ENCODE results near the gene DNAL4.

The DNAL4 gene

DNA sequence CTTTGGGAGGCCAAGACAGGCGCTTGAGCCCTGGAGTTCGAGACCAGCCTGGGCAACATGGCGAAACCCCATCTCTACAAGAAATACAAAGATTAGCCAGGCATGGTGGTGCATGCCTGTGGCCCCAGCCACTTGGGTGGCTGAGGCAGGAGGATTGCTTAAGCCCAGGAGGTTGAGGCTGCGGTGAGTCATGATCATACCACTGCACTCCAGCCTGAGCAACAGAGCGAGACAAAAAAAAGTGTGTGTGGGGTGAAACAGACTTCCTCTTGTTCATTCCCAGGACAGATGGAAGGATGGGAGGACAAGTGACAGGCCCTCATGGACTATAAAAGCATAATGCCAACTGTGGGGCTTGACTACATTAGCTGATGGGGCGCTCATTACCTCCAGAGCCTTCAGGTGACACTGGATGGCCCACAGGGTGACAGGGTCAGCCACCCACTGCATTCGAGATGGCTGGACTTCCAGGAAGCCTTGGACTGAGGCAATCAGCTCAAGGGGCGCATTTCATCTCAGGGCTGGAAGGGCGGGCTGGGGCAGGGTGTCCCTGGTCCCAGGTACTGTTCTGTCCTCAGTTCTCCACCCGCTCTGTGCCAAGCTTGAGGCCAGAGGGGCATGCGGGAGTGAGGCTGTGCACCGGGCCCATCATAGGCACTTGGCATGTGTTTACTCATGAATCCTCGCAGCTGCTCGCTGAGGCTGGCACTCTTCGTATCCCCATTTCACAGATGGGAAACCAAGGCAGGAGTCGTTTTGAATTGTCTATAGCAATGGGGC, 37.4 kb upstream of the DNAL4 start:
- DNase-seq = no peak
- no peak for TF ChIP-seq GATA1 (IDR thresholded peaks at IDR 0.05; ENCODE audit: low read depth, low read length)

DNA sequence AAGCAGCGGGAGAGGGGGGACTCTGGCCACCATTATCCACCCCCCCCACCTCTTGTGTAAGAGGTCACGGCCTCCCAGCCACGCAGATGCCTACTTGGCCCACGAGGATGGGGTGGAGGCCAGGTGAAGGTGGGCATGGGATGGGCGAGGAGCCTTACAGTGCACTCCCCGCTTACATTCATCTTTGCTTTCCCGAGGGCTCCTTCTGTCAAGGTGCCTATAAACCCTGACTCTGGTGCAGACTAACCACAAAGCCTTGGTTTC, 36.8 kb upstream of the DNAL4 start:
- TF ChIP-seq POLR2A (IDR thresholded peaks at IDR 0.05; ENCODE audit: low read length) = no peak
- TF ChIP-seq GATA1 (IDR thresholded peaks at IDR 0.05; ENCODE audit: low read depth, low read length) = no peak
- DNase-seq = no peak

DNA sequence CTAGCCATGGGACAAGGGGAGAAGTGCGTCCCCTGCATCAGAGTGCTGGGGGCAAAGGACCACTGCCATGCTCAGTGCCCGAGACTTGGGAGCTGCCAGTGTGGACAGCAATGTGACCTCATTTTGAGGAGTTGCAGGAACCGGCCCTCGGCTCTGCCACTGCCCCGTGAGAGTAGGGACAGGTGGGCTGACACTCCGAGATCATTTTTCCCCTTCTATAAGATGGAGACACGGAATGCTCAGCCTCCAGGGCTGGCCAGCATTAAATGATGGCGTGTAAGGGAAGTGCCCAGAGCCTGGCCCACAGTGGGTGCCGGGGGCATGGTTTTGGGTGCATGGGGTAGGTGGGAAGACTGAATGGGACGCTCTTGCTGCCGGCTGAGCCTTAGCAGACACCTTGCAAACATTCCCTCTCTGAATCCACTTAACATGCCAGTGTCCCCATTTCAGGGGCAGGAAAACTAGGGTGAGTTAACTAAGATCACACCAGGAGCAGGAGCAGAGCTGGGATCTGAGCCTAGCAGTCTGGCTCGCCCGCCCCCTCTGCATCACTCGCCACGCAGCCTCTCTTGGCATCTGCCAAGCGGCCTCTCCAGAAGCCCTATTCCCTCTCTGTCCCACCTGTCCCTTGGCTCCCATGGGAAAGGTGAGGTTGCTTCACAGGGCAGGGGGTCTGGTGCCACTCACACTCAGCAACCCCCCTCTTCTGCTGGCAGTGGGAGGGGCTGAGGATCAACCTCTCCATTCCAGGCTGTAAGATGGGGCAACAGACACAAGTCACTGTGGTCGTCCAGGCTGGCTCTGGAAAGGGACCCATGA, 36.3 kb upstream of the DNAL4 start:
- TF ChIP-seq POLR2A (IDR thresholded peaks at IDR 0.05; ENCODE audit: low read length) (no peak), GATA1 (IDR thresholded peaks at IDR 0.05; ENCODE audit: low read depth, low read length) (no peak)
- DNase-seq = no peak

DNA sequence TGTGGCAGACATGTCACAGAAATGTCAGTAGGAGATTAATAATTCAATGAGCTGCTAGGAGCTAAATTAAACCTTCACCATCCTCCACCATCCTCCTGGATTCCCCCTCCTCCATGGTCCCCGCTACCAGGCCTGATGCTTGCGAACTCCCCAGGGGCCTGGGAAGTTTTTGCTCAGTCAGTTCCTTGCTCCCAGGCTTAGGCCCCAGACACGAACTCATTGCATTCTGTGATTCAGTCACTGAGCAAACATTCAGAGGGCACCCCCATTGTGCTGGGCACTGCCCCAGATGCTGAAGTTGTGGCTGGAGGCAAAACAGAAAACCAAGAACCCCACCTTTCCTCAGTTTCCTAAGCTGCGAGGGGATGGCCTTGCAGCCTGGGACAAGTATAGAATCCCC, 35.5 kb upstream of the DNAL4 start:
- TF ChIP-seq GATA1 (IDR thresholded peaks at IDR 0.05; ENCODE audit: low read depth, low read length) (no peak), POLR2A (IDR thresholded peaks at IDR 0.05; ENCODE audit: low read length) (no peak)
- DNase-seq = no peak

DNA sequence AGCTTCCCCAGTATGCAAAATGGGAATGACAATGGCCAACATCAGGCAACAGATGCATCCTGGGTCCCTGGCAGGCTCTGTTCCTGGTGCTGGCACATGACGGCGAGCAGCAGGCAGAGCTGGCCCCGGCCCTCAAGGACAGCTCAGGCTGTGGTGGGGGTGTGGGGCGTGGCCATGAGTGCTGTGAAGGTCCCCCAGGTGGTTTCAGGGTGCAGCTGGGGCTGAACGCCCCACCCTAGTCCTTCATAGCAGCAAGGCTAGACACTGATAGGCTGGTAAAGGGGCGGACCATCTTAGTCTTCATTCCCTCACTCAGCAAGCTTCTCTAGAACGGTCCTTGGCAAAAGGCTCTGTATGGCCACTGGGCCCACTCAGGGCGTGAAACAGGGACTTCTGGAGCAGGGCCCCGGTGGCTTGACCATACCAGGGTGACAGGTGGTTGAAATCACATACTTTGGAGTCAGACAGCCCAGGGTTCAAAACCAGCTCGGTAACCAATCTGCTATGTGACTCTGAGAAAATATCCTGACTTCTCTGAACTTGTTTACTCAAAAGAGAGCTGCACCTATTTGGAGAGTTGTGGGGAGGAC, 34.8 kb upstream of the DNAL4 start:
- TF ChIP-seq POLR2A (IDR thresholded peaks at IDR 0.05; ENCODE audit: low read length) = no peak
- no peak for TF ChIP-seq GATA1 (IDR thresholded peaks at IDR 0.05; ENCODE audit: low read depth, low read length)
- DNase-seq = no peak

DNA sequence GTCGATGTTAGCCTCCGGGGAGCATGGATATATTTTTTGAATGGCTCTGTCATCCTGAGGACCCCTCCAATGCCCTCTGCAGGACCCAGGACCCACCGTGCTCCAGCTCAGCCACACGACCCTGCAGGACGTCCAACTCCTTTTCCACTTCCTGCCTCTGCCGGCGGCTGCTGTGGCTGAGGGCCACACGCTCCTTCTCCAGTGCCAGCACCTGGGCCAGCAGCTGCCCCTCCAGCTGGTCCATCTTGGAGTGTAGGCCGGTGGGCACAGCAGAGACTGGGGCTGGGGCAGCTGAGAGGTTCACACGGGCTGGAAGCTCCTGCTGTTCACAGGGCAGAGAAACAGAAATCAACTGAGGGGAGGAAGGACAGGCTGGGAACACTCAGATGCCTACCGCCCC, 34.2 kb upstream of the DNAL4 start:
- DNase-seq = no peak
- TF ChIP-seq GATA1 (IDR thresholded peaks at IDR 0.05; ENCODE audit: low read depth, low read length) = no peak
- TF ChIP-seq POLR2A (IDR thresholded peaks at IDR 0.05; ENCODE audit: low read length) = no peak

DNA sequence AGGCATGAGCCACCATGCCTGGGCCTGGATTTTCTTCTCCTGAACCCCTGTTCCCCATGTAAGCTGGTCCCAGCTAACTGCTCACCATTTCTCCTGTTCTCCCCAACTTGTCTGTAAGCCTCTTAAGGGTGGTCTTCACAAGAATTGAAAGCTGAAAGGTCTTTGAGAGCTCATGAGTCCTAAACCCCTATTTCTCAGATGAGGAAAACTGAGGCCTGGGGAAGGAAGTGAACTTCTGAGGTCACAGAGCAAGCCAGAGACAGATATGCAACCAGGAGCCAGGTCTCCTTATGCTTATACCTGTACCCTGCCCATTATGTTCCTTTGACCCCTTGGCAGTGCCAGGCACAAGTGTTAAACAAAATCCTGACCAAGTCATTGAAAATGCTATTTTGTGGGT, 33.6 kb upstream of the DNAL4 start:
- no peak for DNase-seq
- TF ChIP-seq POLR2A (IDR thresholded peaks at IDR 0.05; ENCODE audit: low read length) = no peak
- no peak for TF ChIP-seq GATA1 (IDR thresholded peaks at IDR 0.05; ENCODE audit: low read depth, low read length)

DNA sequence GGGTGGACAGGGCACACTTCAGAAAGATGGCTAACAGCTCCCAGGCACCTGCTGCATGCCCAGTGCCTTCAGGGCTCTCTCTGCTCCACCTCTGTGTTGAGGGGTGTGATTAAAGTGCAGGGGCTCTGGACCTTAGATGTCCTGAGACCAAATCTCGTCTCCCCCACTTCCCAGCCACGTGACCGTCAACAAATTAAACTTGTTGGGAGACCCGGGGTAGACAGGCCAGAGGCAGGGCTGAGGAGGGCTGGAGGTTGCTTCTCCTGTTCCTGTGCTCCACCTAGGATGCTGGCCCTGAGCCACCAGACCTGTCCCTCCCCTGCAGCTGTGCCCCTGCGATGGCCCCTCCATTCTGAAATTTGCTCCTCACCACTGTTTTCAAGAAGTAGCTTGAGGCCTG, 32.9 kb upstream of the DNAL4 start:
- TF ChIP-seq POLR2A (IDR thresholded peaks at IDR 0.05; ENCODE audit: low read length) (no peak), GATA1 (IDR thresholded peaks at IDR 0.05; ENCODE audit: low read depth, low read length) (no peak)
- no peak for DNase-seq

DNA sequence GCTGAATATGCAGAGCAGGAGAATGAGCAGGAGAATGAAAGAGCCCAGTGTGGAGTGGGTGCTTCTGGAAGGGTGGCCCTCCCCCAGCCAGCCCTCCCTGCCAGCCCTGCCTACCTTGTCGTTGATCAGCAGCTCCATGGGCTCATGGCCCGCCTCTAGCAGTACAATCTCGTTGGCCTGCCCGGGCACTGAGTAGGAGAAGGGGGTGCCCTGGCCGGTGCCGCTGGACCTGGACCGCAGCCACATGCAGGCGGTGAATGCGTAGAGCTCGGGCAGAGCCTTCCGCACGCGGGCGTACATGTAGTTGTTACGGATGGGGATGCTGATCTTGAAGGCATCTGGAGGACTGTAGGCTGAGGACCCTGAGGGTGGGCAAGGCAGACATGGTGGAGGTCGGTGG, 32.4 kb upstream of the DNAL4 start:
- no peak for DNase-seq
- no peak for TF ChIP-seq POLR2A (IDR thresholded peaks at IDR 0.05; ENCODE audit: low read length)
- no peak for TF ChIP-seq GATA1 (IDR thresholded peaks at IDR 0.05; ENCODE audit: low read depth, low read length)

DNA sequence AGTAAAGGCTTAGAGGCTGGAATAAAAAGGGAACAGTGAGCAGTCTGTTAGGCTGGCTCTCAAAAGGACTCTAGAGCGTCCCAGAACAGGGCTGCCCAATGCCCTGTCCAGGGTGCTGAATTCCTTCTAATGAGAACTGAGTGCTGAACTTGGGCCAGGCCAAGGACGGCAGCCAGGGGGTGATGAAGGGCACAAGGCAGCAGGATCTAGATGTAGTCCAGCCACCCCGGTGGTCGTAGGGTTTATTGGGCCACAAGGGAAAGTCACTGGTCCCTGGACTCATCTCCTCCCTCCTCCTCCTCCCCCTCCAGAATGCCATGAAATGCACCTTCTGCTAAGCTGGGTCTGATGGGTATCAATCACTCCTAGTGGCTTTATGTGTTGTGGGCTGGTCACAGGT, 30.6 kb upstream of the DNAL4 start:
- peak; percentile 77 to 81 for DNase-seq
- no peak for TF ChIP-seq POLR2A (IDR thresholded peaks at IDR 0.05; ENCODE audit: low read length)
- no peak for TF ChIP-seq GATA1 (IDR thresholded peaks at IDR 0.05; ENCODE audit: low read depth, low read length)

DNA sequence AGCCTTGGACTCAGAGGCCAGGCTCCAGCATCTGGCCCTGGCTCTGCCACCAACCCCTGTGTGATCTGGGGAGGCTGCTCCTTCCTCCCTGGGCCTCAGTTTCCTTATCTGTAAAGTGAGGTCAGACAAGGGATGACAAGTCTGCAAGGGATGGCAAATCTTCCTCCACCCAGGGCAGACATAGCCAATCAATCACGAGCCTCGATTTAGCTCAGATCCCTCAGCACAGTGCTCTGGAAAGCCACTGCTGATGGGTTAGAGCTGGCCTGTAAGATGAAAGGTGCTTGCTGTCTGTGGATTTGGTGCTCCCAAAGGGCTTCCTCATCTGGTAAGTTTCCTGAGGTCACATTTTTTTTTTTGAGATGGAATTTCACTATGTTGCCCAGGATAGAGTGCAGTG, 29.7 kb upstream of the DNAL4 start:
- DNase-seq = no peak
- no peak for TF ChIP-seq GATA1 (IDR thresholded peaks at IDR 0.05; ENCODE audit: low read depth, low read length)
- no peak for TF ChIP-seq POLR2A (IDR thresholded peaks at IDR 0.05; ENCODE audit: low read length)

DNA sequence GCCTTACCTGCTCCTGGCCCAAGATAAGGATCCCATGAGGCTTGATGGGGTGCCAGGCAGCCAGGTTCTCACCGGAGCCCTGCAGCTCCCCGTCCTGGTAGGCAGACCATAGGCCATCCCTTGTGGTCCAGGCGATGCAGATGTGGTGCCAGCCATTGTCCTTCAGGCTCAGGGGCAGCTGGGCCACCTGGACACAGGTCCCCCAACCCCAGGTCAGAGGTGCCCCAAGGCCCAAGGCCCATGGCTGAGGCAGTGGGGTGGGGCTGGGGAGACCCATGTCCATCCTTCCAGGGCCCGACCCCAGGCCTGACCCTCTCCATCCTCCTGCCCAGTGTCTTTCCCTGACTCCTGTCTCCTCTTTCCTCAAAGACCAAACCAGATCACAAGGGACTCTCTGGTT, 29.1 kb upstream of the DNAL4 start:
- TF ChIP-seq GATA1 (IDR thresholded peaks at IDR 0.05; ENCODE audit: low read depth, low read length) (no peak), POLR2A (IDR thresholded peaks at IDR 0.05; ENCODE audit: low read length) (no peak)
- no peak for DNase-seq

DNA sequence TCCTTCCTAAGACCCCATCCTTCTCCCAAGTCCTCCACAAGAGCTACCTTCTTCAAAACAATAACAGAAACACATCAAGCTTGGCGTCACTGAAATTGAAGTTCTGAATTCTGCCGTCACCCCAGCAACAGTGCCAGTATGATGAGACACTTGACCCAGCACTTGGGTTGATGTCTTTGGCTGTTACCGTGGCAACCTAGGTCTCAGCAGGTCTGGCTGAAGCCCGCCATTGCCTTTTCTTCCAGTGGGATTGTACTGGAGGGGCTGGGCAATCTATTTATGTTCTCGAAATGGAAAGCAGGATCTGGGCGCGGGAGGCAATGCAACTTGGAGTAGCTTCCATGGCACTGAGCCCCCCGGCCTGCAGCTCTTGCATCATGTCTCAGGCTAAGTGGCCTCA, 26.1 kb upstream of the DNAL4 start:
- no peak for DNase-seq
- TF ChIP-seq POLR2A (IDR thresholded peaks at IDR 0.05; ENCODE audit: low read length) = no peak
- TF ChIP-seq GATA1 (IDR thresholded peaks at IDR 0.05; ENCODE audit: low read depth, low read length) = no peak

DNA sequence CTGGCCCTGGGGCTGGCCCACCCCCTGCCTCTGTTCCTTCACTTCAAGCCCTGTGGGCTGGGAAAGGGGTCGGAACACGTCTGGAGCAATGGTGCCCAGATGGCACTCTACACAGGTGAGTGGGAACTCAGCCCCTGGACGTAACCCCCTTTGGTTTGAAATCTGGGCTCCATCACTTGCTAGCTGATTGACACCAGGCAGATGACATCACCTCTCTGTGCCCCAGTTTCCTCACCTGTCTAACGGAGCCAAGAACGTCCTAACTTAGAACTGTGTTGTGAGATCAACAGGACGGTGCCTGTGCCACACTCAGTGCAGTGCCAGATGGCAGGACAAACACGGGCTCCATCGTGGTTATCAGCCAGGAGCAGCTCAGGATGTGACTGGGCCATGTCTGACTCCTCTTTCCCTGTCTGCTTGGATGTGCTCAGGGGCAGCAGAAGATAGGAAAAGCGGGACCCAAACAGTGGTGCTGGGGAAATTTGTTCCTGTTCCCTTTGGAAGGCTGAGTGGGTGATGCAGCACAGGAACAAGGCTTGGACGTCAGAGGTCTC, 25.5 kb upstream of the DNAL4 start:
- TF ChIP-seq GATA1 (IDR thresholded peaks at IDR 0.05; ENCODE audit: low read depth, low read length) (no peak), POLR2A (IDR thresholded peaks at IDR 0.05; ENCODE audit: low read length) (no peak)
- no peak for DNase-seq
